ENCODE results near the gene ALKBH5.

ALKBH5 gene

DNA sequence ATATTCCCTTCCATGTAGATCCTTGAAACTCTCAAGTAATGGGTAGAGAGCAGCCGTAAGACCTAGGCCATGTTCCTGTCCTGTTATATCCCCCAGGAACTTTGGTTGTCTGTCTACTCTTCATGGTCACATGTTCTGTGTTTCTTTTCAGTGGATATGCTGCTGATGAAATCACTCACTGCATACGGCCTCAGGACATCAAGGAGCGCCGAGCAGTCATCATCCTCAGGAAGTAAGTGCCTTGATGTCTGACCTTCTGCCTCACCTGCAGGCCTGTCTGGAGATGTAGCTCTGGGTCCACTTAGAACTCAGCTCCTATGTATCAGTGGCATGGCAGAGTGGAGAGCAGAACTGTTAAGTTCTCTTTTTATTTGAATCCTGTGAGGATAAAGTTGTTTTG is 11.2 kb downstream of the ALKBH5 start:
- Histone ChIP-seq H3K4me1 (ENCODE audit: insufficient read depth, low read length, severe bottlenecking) (peaks cover 7% of the 10 kb centered on the region), H3K9me3 (ENCODE audit: low read length) (no peaks in the 10 kb centered on the region), H4K20me1 (ENCODE audit: insufficient read depth, low read length) (no peaks in the 10 kb centered on the region), H3K4me2 (ENCODE audit: low read length) (no peak overlapping the region), H2AFZ (ENCODE audit: low read length) (no peak overlapping the region), H3K36me3 (ENCODE audit: insufficient read depth, low read length) (peaks cover 79% of the 10 kb centered on the region), H3K9ac (ENCODE audit: low read length) (no peak overlapping the region), H3K27ac (ENCODE audit: low read depth, low read length, poor library complexity, severe bottlenecking) (no peak overlapping the region), H3K4me3 (ENCODE audit: low read depth, low read length, poor library complexity, severe bottlenecking) (no peak overlapping the region), H3K79me2 (ENCODE audit: insufficient read depth, low read length) (peaks cover 27% of the 10 kb centered on the region), H3K9me2 (ENCODE audit: low read depth, low read length) (no peaks in the 10 kb centered on the region), H3F3A (ENCODE audit: insufficient read depth, low read length) (no peaks in the 10 kb centered on the region), H3K27me3 (ENCODE audit: insufficient read depth, low read length) (no peaks in the 10 kb centered on the region)
- TF ChIP-seq, protein P1, sequence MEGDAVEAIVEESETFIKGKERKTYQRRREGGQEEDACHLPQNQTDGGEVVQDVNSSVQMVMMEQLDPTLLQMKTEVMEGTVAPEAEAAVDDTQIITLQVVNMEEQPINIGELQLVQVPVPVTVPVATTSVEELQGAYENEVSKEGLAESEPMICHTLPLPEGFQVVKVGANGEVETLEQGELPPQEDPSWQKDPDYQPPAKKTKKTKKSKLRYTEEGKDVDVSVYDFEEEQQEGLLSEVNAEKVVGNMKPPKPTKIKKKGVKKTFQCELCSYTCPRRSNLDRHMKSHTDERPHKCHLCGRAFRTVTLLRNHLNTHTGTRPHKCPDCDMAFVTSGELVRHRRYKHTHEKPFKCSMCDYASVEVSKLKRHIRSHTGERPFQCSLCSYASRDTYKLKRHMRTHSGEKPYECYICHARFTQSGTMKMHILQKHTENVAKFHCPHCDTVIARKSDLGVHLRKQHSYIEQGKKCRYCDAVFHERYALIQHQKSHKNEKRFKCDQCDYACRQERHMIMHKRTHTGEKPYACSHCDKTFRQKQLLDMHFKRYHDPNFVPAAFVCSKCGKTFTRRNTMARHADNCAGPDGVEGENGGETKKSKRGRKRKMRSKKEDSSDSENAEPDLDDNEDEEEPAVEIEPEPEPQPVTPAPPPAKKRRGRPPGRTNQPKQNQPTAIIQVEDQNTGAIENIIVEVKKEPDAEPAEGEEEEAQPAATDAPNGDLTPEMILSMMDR (IDR thresholded peaks at IDR 0.05; ENCODE audit: low read length), result no peak
- TF ChIP-seq EZH2 (IDR thresholded peaks at IDR 0.05; ENCODE audit: borderline replicate concordance, low read length), result no peak

DNA sequence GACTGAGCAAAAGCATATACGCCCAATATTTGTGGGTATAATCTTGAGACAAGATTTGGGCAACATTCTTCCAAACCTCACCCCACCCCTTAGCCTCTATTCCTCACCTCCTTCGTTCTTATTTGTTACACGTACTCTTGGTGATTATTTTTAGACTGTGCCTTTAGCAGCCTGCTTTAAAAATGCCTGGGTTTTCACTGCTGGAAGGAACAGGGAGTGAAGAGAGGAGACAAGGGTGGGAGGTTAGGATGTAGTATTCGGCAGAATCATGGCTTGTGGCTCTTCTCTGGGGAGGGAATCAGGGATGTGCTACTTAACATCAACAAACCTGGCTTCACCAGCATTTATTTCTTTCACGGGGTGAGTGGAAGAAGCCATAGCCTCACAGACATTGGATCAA is 11.6 kb downstream of the ALKBH5 start:
- Histone ChIP-seq H3F3A (ENCODE audit: insufficient read depth, low read length) (no peaks in the 10 kb centered on the region), H3K36me3 (ENCODE audit: insufficient read depth, low read length) (peaks cover 77% of the 10 kb centered on the region), H3K27me3 (ENCODE audit: insufficient read depth, low read length) (no peaks in the 10 kb centered on the region), H3K4me3 (ENCODE audit: low read depth, low read length, poor library complexity, severe bottlenecking) (no peak overlapping the region), H3K9me3 (ENCODE audit: low read length) (no peaks in the 10 kb centered on the region), H3K79me2 (ENCODE audit: insufficient read depth, low read length) (peaks cover 24% of the 10 kb centered on the region), H3K4me1 (ENCODE audit: insufficient read depth, low read length, severe bottlenecking) (peaks cover 7% of the 10 kb centered on the region), H3K27ac (ENCODE audit: low read depth, low read length, poor library complexity, severe bottlenecking) (no peak overlapping the region), H3K9ac (ENCODE audit: low read length) (no peak overlapping the region), H3K4me2 (ENCODE audit: low read length) (no peak overlapping the region), H3K9me2 (ENCODE audit: low read depth, low read length) (no peaks in the 10 kb centered on the region), H4K20me1 (ENCODE audit: insufficient read depth, low read length) (no peaks in the 10 kb centered on the region), H2AFZ (ENCODE audit: low read length) (no peak overlapping the region)
- TF ChIP-seq EZH2 (IDR thresholded peaks at IDR 0.05; ENCODE audit: borderline replicate concordance, low read length), result no peak
- TF ChIP-seq, protein P1 (IDR thresholded peaks at IDR 0.05; ENCODE audit: low read length), result no peak

DNA sequence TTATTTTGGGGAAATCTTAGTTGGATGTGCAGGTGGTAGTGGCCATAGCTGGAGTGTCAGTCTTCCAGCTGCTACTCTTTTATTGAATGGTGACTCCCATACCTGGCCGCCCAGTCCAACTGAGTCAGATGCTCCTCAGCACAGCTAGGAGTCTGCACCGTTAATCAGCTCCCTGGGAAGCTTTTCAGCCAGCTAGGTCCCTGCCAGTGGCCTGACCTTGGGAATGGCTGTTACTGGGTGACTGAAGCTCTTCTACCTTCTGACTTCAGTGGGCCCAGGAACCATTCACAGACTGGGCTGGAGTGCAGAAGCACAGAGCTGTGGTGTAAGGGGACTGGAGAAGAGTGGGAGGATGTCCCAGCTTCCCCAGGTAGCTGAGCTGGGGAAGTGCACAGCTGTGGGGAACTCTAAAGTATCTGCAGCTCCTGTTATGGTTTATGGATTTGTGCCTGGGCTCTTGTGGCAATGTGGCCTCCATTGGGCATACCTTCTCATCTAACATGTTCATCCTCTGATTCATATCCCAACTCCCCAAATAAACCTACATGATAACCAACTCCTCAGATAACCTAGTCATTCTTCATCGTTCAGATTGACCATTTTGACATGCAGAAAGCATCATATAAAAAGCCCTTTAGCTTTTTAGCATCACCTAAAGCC is 14.0 kb downstream of the ALKBH5 start:
- H3K4me1 ChIP-seq (ENCODE audit: insufficient read depth, low read length, severe bottlenecking), result no peaks in the 10 kb centered on the region
- no peaks in the 10 kb centered on the region for H4K20me1 ChIP-seq (ENCODE audit: insufficient read depth, low read length)
- no peaks in the 10 kb centered on the region for H3K9me2 ChIP-seq (ENCODE audit: low read depth, low read length)
- no peaks in the 10 kb centered on the region for H3F3A ChIP-seq (ENCODE audit: insufficient read depth, low read length)
- no peak overlapping the region for H3K9ac ChIP-seq (ENCODE audit: low read length)
- 0 out of 2 replicates have a peak, but pooled peaks cover 4% of the 10 kb centered on the region for H3K79me2 ChIP-seq (ENCODE audit: insufficient read depth, low read length)
- H3K4me2 ChIP-seq (ENCODE audit: low read length), result no peak overlapping the region
- TF ChIP-seq EZH2 (IDR thresholded peaks at IDR 0.05; ENCODE audit: borderline replicate concordance, low read length), result no peak
- TF ChIP-seq, protein P1 (IDR thresholded peaks at IDR 0.05; ENCODE audit: low read length), result no peak
- no peak overlapping the region for H3K27ac ChIP-seq (ENCODE audit: low read depth, low read length, poor library complexity, severe bottlenecking)
- H3K4me3 ChIP-seq (ENCODE audit: low read depth, low read length, poor library complexity, severe bottlenecking), result no peak overlapping the region
- no peak overlapping the region for H2AFZ ChIP-seq (ENCODE audit: low read length)
- peaks cover 69% of the 10 kb centered on the region for H3K36me3 ChIP-seq (ENCODE audit: insufficient read depth, low read length)
- H3K9me3 ChIP-seq (ENCODE audit: low read length), result no peaks in the 10 kb centered on the region
- no peaks in the 10 kb centered on the region for H3K27me3 ChIP-seq (ENCODE audit: insufficient read depth, low read length)

All from OCI-LY1 (cell line).